ENCODE results near the gene DCAF7.

- TF ChIP-seq RFX5 (IDR thresholded peaks at IDR 0.05; ENCODE audit: low read length) (no peak), TCF12 (IDR thresholded peaks at IDR 0.05) (no peak), NFIC (IDR thresholded peaks at IDR 0.05; ENCODE audit: borderline replicate concordance) (no peak), CTCF (IDR thresholded peaks at IDR 0.05) (no peak), FOSL2 (IDR thresholded peaks at IDR 0.05; ENCODE audit: borderline replicate concordance, low read depth) (no peak), YY1 (IDR thresholded peaks at IDR 0.05; ENCODE audit: low read depth) (no peak), SIN3A (IDR thresholded peaks at IDR 0.05; ENCODE audit: borderline replicate concordance, low read depth, low read length) (no peak), USF1 (IDR thresholded peaks at IDR 0.05; ENCODE audit: borderline replicate concordance, low read depth) (no peak), MEF2A (IDR thresholded peaks at IDR 0.05; ENCODE audit: borderline replicate concordance, low read depth) (no peak), USF2 (IDR thresholded peaks at IDR 0.05; ENCODE audit: borderline replicate concordance, low read depth, low read length) (no peak), NRF1 (IDR thresholded peaks at IDR 0.05; ENCODE audit: low read depth, low read length) (no peak), REST (IDR thresholded peaks at IDR 0.05; ENCODE audit: low read depth, low read length) (no peak), PBX3 (IDR thresholded peaks at IDR 0.05) (no peak)
These were observed 74.2 kb downstream of the DCAF7 start for GRCh38 chr17:63624531-63624880.

Measured in SK-N-SH (cell line).